Neutrophil (primary cell): ENCODE measurements around the gene MEGF11.

Experiments
- H3K27ac ChIP-seq: fragments of 200-600 bp; sonication (generic); 2 replicates; pipeline ENCODE4 v1.5.1; 2016; ENCODE audit warnings: mild to moderate bottlenecking, moderate library complexity
- H3K27me3 ChIP-seq: fragments of 200-600 bp; sonication (generic); 2 replicates; pipeline ENCODE4 v1.6.0; 2016; ENCODE audit warnings: mild to moderate bottlenecking
- H3K36me3 ChIP-seq: fragments of 200-600 bp; sonication (generic); 2 replicates; pipeline ENCODE4 v1.5.1; 2017
- H3K4me1 ChIP-seq, 2 experiments: fragments of 200-600 bp in 1 of 2; sonication (generic) in 1 of 2; 1 replicate in 1 of 2; 2 replicates in 1 of 2; pipeline versions ENCODE4 v1.5.1 to v1.6.1; 2013 to 2016; ENCODE audit warnings: low read depth in 1 of 2, low read length in 1 of 2, mild to moderate bottlenecking in 1 of 2, moderate library complexity in 1 of 2; ENCODE audit not compliant: control insufficient read depth in 1 of 2, insufficient read depth in 1 of 2
- H3K4me3 ChIP-seq, 2 experiments: fragments of 200-600 bp in 1 of 2; sonication (generic) in 1 of 2; 1 replicate in 1 of 2; 2 replicates in 1 of 2; pipeline ENCODE4 v1.5.1; 2013 to 2016; ENCODE audit warnings: low read depth in 1 of 2, low read length in 1 of 2, mild to moderate bottlenecking in 1 of 2, moderate library complexity in 1 of 2
- H3K9me3 ChIP-seq: fragments of 200-600 bp; sonication (generic); 2 replicates; pipeline ENCODE4 v1.5.1; 2016
- TF ChIP-seq, protein P1 (sequence below): fragments of 200-600 bp; sonication (generic); IDR thresholded peaks from 2 replicates; pipeline ENCODE4 v1.5.1; 2016; ENCODE audit warnings: antibody characterized with exemption

The MEGF11 gene

DNA sequence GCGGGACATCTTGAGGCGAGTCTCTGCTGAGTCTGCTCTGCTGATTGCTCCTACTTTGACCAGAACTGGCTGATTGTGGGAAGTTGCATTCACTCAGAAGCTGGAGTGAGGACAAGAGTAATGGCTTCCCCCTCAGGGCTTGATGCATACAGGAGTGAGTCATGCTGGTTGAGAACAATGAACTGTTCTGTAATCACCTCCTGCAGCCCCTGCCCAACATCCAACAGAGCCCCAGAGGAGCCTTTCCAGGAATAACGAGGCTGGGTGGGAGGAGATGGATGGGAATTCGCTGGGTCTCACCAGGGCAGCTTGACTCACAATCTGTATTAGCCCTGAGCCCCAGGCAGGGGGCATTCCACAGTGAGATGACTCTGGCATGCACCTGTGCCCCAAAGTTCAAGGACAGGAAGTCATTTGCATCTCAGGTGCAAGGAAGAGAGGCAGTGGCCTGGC is 299.2 kb downstream of the MEGF11 start:
- TF ChIP-seq, protein P1, sequence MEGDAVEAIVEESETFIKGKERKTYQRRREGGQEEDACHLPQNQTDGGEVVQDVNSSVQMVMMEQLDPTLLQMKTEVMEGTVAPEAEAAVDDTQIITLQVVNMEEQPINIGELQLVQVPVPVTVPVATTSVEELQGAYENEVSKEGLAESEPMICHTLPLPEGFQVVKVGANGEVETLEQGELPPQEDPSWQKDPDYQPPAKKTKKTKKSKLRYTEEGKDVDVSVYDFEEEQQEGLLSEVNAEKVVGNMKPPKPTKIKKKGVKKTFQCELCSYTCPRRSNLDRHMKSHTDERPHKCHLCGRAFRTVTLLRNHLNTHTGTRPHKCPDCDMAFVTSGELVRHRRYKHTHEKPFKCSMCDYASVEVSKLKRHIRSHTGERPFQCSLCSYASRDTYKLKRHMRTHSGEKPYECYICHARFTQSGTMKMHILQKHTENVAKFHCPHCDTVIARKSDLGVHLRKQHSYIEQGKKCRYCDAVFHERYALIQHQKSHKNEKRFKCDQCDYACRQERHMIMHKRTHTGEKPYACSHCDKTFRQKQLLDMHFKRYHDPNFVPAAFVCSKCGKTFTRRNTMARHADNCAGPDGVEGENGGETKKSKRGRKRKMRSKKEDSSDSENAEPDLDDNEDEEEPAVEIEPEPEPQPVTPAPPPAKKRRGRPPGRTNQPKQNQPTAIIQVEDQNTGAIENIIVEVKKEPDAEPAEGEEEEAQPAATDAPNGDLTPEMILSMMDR: no peak
- Histone ChIP-seq H3K27ac (no peak overlapping the region), H3K27me3 (peaks cover 53% of the 10 kb centered on the region), H3K4me3 (no peak overlapping the region), H3K36me3 (no peaks in the 10 kb centered on the region), H3K4me1 (no peaks in the 10 kb centered on the region), H3K9me3 (no peaks in the 10 kb centered on the region)

DNA sequence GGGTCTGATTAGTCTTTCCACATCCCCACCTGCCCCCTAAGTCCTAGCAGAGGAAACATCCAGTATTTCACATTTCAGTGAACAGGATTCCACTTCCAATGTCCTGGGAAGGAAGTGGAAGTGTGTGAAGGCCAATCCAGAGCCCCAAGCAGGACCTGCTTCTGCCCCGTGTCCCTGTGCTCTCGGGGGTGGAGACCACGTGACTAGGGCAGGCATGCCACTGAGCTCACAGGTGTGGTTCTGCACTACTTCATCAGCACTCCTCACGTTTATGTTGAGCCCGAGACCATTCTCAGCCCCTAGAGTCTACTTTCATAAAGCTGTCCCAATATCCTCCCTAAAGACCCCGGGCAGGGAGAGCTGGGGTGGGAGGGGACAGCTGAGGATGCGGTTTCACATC is 299.9 kb downstream of the MEGF11 start:
- H3K36me3 ChIP-seq: no peaks in the 10 kb centered on the region
- H3K4me3 ChIP-seq: no peak overlapping the region
- no peaks in the 10 kb centered on the region for H3K4me1 ChIP-seq
- TF ChIP-seq, protein P1: no peak
- no peaks in the 10 kb centered on the region for H3K9me3 ChIP-seq
- peaks cover 53% of the 10 kb centered on the region for H3K27me3 ChIP-seq
- no peak overlapping the region for H3K27ac ChIP-seq

DNA sequence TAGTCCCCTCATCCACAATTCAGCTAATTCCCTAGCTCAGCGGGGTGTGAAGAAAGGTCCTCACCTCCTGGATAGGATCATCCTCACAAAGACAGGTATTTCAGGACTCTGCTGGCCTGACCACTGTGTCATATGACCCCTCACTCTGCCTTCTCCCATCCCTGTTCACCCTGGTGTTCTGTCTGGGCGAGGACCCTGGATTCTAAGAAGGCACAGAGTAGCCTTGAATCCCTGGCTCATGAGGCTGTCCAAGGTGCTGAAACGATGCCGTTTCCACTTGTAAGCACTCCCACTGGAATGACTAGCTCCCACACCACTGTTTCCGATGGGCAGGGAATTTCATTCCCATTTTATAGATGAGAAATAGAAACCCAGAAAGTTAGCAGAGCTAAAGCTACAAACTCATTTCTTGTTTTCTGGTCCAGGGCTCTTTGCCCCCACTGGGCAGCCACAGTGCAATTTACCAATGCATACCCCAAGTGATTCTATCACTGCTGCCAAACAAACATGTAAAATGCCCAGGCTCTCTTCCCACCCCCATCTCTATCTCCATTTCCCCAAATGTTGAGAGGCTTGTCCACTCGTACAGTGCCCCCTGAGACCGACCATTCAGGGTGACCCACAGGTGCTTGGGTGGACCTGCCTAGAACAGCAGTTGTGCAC is 301.0 kb downstream of the MEGF11 start:
- H3K9me3 ChIP-seq: no peaks in the 10 kb centered on the region
- H3K4me3 ChIP-seq: no peak overlapping the region
- H3K27me3 ChIP-seq: peaks cover 54% of the 10 kb centered on the region
- no peaks in the 10 kb centered on the region for H3K4me1 ChIP-seq
- no peak overlapping the region for H3K27ac ChIP-seq
- no peaks in the 10 kb centered on the region for H3K36me3 ChIP-seq
- TF ChIP-seq, protein P1: no peak

DNA sequence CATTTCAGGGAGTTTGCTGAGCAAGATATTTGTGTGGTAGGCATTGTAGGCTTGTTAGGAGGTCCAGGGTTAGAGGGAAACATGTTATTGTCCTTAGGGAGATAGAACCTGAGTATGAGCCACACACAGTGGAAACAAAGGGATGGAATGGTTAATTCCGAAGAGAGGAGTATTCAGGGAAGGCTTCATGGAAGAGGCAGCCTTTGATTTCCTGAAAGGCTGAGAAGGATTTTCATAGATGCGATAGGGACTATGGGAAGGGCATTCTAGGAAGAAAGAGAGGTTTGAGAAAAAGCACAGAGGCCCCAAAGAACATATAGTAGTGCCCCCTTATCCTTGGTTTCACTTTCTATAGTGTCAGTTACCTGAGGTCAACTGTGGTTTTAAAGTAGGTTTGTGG is 302.5 kb downstream of the MEGF11 start:
- Histone ChIP-seq H3K27me3 (peaks cover 47% of the 10 kb centered on the region), H3K9me3 (no peaks in the 10 kb centered on the region)
- TF ChIP-seq, protein P1: no peak

DNA sequence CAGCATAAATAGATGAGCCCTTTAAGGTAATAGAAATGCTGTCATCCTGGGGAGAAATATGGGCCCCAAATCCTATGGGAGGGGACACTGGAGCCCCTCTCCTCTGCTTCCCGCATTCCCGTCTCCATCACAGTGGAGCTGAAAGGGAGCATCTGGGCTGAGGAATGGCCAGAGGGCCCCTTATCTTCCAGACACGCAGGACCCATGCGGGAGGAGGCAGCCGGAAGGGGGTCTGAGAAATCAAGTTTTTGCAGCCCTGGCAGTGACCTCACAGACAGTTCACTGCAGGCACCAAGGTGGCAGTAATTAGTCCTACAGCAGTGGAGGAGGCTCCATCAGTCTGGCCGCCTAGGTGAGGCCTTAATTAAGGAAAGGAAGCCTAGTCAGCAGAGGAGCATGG is 304.1 kb downstream of the MEGF11 start:
- Histone ChIP-seq H3K4me3 (no peak overlapping the region), H3K27me3 (peaks cover 45% of the 10 kb centered on the region), H3K36me3 (no peaks in the 10 kb centered on the region), H3K27ac (no peak overlapping the region), H3K4me1 (no peaks in the 10 kb centered on the region), H3K9me3 (no peaks in the 10 kb centered on the region)
- TF ChIP-seq, protein P1: no peak

More for the DNA sequence above, 302.5 kb downstream of the MEGF11 start:
- no peak overlapping the region for H3K27ac ChIP-seq
- H3K4me1 ChIP-seq: no peaks in the 10 kb centered on the region
- no peak overlapping the region for H3K4me3 ChIP-seq
- H3K36me3 ChIP-seq: no peaks in the 10 kb centered on the region
